Right lobe of liver (tissue), 4 donors: Measurements from ENCODE around the gene RIOK1.

ENCODE experiments used
- POLR2A ChIP-seq: fragments of 450-650 bp; IDR thresholded peaks from one replicate; pipeline ENCODE4 v1.6.1; 2017; ENCODE audit warnings: antibody characterized with exemption, mild to moderate bottlenecking
- TF ChIP-seq, protein P1 (sequence below), 4 donors: fragments of 200-600 bp in 3 of 4; fragments of 450-650 bp in 1 of 4; IDR thresholded peaks; one replicate each; pipeline versions ENCODE4 v1.5.1 to v1.8.0; 2016 to 2022; ENCODE audit warnings: antibody characterized with exemption in 4 of 4, mild to moderate bottlenecking in 2 of 4
- donor health status: DM: no; HTN: no; CAD: no.
- donor health status: DM: no; HTN: no; CAD: no.
- donor health status: DM: no; HTN: yes; CAD: no.

DNA sequence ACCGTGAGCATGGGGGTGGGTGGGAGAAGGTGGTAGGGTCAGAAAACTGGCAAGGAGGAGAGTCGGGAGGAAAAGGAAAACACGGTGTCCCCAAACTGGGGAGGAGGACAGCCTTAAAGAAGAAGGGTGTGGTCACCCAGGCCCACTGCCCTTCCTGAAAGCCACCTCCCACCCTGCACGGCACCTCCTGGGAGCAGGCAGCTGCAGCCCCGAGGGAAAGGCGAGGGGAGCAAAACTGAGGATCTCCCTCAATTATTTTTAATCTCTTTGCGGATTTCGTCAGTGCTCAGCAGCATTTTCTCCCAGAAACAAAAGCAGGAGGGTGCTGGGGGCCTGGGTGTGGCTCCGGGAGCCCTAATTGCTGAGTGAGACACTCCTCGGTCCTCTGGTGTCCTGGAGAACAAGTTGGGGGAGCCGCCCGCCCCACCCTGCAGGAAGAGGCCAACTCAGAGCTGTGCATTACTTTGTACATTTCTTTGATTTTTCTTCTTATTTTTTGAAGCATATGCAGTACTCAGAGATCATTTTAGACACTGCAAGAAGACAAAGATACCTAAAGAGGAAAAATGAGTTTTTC lies 56.4 kb downstream of the RIOK1 start:
- TF ChIP-seq, protein P1, sequence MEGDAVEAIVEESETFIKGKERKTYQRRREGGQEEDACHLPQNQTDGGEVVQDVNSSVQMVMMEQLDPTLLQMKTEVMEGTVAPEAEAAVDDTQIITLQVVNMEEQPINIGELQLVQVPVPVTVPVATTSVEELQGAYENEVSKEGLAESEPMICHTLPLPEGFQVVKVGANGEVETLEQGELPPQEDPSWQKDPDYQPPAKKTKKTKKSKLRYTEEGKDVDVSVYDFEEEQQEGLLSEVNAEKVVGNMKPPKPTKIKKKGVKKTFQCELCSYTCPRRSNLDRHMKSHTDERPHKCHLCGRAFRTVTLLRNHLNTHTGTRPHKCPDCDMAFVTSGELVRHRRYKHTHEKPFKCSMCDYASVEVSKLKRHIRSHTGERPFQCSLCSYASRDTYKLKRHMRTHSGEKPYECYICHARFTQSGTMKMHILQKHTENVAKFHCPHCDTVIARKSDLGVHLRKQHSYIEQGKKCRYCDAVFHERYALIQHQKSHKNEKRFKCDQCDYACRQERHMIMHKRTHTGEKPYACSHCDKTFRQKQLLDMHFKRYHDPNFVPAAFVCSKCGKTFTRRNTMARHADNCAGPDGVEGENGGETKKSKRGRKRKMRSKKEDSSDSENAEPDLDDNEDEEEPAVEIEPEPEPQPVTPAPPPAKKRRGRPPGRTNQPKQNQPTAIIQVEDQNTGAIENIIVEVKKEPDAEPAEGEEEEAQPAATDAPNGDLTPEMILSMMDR (IDR thresholded peaks at IDR 0.05) = no peak
- TF ChIP-seq POLR2A = no peak
